SU-DHL-6 (cell line): ENCODE data around the gene MATN1.

ENCODE experiments used
- H2AFZ ChIP-seq: fragments of 200-600 bp; sonication (generic); 2 replicates; pipeline ENCODE4 v1.6.1; 2014; ENCODE audit warnings: low read depth, mild to moderate bottlenecking, moderate library complexity, mixed read lengths, antibody characterized with exemption, low read length; ENCODE audit not compliant: severe bottlenecking
- H3F3A ChIP-seq: fragments of 200-600 bp; shearing (Covaris generic); 2 replicates; pipeline ENCODE4 v1.6.0; 2016; ENCODE audit warnings: antibody characterized with exemption, mild to moderate bottlenecking; ENCODE audit not compliant: insufficient read depth
- H3K27ac ChIP-seq: fragments of 200-600 bp; sonication (generic); 2 replicates; pipeline ENCODE4 v1.5.1; 2016; ENCODE audit warnings: low read depth, mild to moderate bottlenecking, low read length, moderate library complexity, mixed read lengths
- H3K27me3 ChIP-seq: fragments of 200-600 bp; sonication (generic), shearing (Covaris generic); 2 replicates; pipeline ENCODE4 v1.6.0; 2014; ENCODE audit warnings: mild to moderate bottlenecking, low read length
- H3K36me3 ChIP-seq: fragments of 200-600 bp; sonication (generic); 2 replicates; pipeline ENCODE4 v1.6.1; 2014; ENCODE audit warnings: mild to moderate bottlenecking, low read length, mixed read lengths
- H3K4me2 ChIP-seq: fragments of 300-600, 200-600 bp; shearing (Covaris generic), sonication (generic); 2 replicates; pipeline ENCODE4 v1.6.0; 2014; ENCODE audit warnings: low read length, low read depth, mild to moderate bottlenecking; ENCODE audit not compliant: poor library complexity, severe bottlenecking
- H3K4me3 ChIP-seq: fragments of 200-600 bp; sonication (generic); 2 replicates; pipeline ENCODE4 v1.5.1; 2014; ENCODE audit warnings: antibody characterized with exemption, low read length, mild to moderate bottlenecking, mixed read lengths; ENCODE audit not compliant: insufficient read depth, poor library complexity, severe bottlenecking
- H3K79me2 ChIP-seq: fragments of 200-600 bp; sonication (generic); 2 replicates; pipeline ENCODE4 v1.6.1; 2014; ENCODE audit warnings: mild to moderate bottlenecking, low read length, moderate library complexity; ENCODE audit not compliant: insufficient read depth
- H3K9ac ChIP-seq: fragments of 200-600 bp; sonication (generic); 2 replicates; pipeline ENCODE4 v1.7.0; 2014; ENCODE audit warnings: mild to moderate bottlenecking, low read length
- H3K9me2 ChIP-seq: fragments of 200-600 bp; sonication (generic); replicated peaks from 2 replicates; pipeline ENCODE4 v1.6.1; 2014; ENCODE audit warnings: low read length; ENCODE audit not compliant: insufficient read depth
- H3K9me3 ChIP-seq: fragments of 200-600 bp; sonication (generic); 2 replicates; pipeline ENCODE4 v1.6.1; 2014; ENCODE audit warnings: low read length, mixed read lengths; ENCODE audit not compliant: insufficient read depth
- H4K20me1 ChIP-seq: fragments of 200-600 bp; sonication (generic); 2 replicates; pipeline ENCODE4 v1.6.1; 2014; ENCODE audit warnings: low read depth, mild to moderate bottlenecking, antibody characterized with exemption, low read length, moderate library complexity, mixed read lengths
- CTCF ChIP-seq: fragments of 200-600 bp; sonication (generic); IDR thresholded peaks from one replicate; pipeline ENCODE4 v1.5.1; 2017; ENCODE audit warnings: antibody characterized with exemption, mild to moderate bottlenecking, low read length, moderate library complexity; ENCODE audit not compliant: insufficient read depth, poor library complexity, severe bottlenecking
- EZH2phosphoT487 ChIP-seq: fragments of 200-600 bp; sonication (generic), shearing (Covaris generic); conservative IDR thresholded peaks from 2 replicates; pipeline ENCODE4 v1.6.1; 2018; ENCODE audit warnings: mild to moderate bottlenecking, antibody characterized with exemption, low read length, moderate library complexity, mixed read lengths

The MATN1 gene

GRCh38 chr1:30734106-30734505 is 10.7 kb upstream of the MATN1 start:
- no peaks in the 10 kb centered on the region for H3K9me2 ChIP-seq
- H4K20me1 ChIP-seq: no peaks in the 10 kb centered on the region
- no peak overlapping the region for H3K4me2 ChIP-seq
- no peak for TF ChIP-seq CTCF
- TF ChIP-seq EZH2phosphoT487: no peak
- H2AFZ ChIP-seq: no peak overlapping the region
- peaks cover 36% of the 10 kb centered on the region for H3F3A ChIP-seq
- no peak overlapping the region for H3K9ac ChIP-seq
- H3K27me3 ChIP-seq: no peaks in the 10 kb centered on the region
- no peaks in the 10 kb centered on the region for H3K79me2 ChIP-seq
- no peak overlapping the region for H3K4me3 ChIP-seq
- H3K27ac ChIP-seq: no peak overlapping the region
- no peaks in the 10 kb centered on the region for H3K9me3 ChIP-seq
- H3K36me3 ChIP-seq: peaks cover 22% of the 10 kb centered on the region; the same call in 1 of the 2 replicates

- Histone ChIP-seq H3K27ac (no peak overlapping the region), H3K9me3 (no peaks in the 10 kb centered on the region), H3K79me2 (no peaks in the 10 kb centered on the region), H3K9ac (no peak overlapping the region), H3K9me2 (no peaks in the 10 kb centered on the region), H3K27me3 (no peaks in the 10 kb centered on the region), H3K4me2 (no peak overlapping the region), H4K20me1 (no peaks in the 10 kb centered on the region), H3F3A (peaks cover 36% of the 10 kb centered on the region), H3K36me3 (peaks cover 17% of the 10 kb centered on the region; the same call in 1 of the 2 replicates), H2AFZ (no peak overlapping the region), H3K4me3 (no peak overlapping the region)
- TF ChIP-seq EZH2phosphoT487 (no peak), CTCF (no peak)
Measured at GRCh38 chr1:30733493-30733892, 10.1 kb upstream of the MATN1 start.

GRCh38 chr1:30732277-30732996 is 9.1 kb upstream of the MATN1 start:
- peaks cover 36% of the 10 kb centered on the region for H3F3A ChIP-seq
- H3K9me3 ChIP-seq: no peaks in the 10 kb centered on the region
- no peaks in the 10 kb centered on the region for H3K9me2 ChIP-seq
- H3K4me2 ChIP-seq: no peak overlapping the region
- H3K9ac ChIP-seq: no peak overlapping the region
- H3K36me3 ChIP-seq: peaks cover 12% of the 10 kb centered on the region; the same call in 1 of the 2 replicates
- TF ChIP-seq EZH2phosphoT487 (no peak), CTCF (no peak)
- H3K79me2 ChIP-seq: no peaks in the 10 kb centered on the region
- no peaks in the 10 kb centered on the region for H4K20me1 ChIP-seq
- no peaks in the 10 kb centered on the region for H3K27me3 ChIP-seq
- peak overlapping the region; percentile 25; the same call in 1 of the 2 replicates for H3K27ac ChIP-seq
- no peak overlapping the region for H3K4me3 ChIP-seq
- H2AFZ ChIP-seq: no peak overlapping the region
